ENCODE data around the gene BOLA2B.
"Not testable (repeated sequence)": the region's sequence is repeated elsewhere in the genome, so short reads cannot be mapped to it uniquely, and the experiment has no call there.

BOLA2B gene

DNA sequence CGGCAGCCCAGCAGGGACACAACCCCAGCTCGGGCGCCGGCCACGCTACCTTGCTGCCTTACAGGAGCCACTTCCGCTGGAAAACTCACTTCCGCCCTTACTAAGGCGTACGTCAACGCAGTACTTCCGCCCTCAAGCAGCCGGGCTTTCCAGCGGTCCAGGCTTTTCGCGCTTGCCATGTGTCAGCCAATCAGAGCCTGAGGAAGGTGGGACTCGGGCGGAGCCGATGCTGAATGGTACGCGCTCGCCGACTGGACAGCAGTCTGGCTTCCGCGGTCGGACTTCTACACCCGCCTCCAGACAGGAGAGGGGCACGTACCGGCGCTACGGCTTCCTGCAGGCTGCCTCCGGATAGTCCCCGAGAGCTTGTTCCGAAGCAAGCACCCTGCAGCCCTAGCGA is at the start of gene BOLA2B, which contains the start of gene SLX1A:
Gene BOLA2B (minus strand): TSS at position 52 of the 400 bp plus-strand sequence. CDS start 71 bp downstream, outside the sequence.
Gene SLX1A (plus strand): TSS at position 261 of the 400 bp plus-strand sequence. CDS start 210 bp downstream, outside the sequence.
- H3K4me3 ChIP-seq (ENCODE audit: low read depth, low read length) = peak within 1 kb of the TSS; percentile 42
- DNase-seq (ENCODE audit: low read depth) = not testable (repeated sequence)

- DNase-seq (ENCODE audit: low read depth); H3K4me3 ChIP-seq (ENCODE audit: low read depth, low read length): not testable (repeated sequence)
These were observed 23.6 kb upstream of the BOLA2B start for GRCh38 chr16:30217082-30217481.

DNA sequence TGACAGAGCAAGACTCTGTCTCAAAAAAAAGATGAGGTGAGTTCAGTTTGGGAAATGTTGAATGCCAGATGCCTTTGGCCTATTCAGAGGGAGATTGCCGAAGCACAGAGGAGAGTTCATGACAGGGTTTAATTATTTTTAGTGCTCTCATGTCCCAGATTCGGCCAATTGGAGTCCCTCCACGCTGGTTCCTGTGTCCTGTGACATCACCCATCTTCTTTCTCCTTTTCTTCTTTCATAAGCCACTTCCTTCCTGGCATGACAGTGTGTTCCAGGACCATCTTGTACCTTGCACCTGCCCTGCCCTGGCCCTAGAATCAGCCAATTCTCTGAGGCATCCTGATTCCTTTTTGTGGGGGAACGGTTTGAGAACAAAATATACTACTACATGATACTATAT is 17.9 kb upstream of the BOLA2B start:
- not testable (repeated sequence) for DNase-seq (ENCODE audit: low read depth); H3K4me3 ChIP-seq (ENCODE audit: low read depth, low read length)

DNA sequence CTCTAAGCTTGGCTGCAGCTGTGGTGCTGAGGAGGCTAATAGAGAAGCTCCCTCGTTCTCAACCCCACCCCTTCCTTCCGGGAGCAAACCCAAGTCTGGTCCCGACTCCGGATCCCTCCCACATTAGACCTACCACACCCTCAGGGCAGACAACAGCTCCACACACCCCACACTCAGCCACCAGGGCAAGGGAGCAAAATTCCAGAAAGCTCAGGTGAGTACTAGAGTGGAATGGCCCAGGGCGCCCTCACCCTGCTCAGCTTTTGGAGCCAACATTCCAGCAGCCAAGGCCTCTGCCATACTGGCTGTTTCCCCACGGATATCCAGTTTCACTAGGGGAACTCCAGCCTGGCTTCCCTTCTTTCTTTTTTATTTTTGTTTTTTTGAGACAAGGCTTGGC is 15.6 kb upstream of the BOLA2B start:
- not testable (repeated sequence) for DNase-seq (ENCODE audit: low read depth); H3K4me3 ChIP-seq (ENCODE audit: low read depth, low read length)

DNA sequence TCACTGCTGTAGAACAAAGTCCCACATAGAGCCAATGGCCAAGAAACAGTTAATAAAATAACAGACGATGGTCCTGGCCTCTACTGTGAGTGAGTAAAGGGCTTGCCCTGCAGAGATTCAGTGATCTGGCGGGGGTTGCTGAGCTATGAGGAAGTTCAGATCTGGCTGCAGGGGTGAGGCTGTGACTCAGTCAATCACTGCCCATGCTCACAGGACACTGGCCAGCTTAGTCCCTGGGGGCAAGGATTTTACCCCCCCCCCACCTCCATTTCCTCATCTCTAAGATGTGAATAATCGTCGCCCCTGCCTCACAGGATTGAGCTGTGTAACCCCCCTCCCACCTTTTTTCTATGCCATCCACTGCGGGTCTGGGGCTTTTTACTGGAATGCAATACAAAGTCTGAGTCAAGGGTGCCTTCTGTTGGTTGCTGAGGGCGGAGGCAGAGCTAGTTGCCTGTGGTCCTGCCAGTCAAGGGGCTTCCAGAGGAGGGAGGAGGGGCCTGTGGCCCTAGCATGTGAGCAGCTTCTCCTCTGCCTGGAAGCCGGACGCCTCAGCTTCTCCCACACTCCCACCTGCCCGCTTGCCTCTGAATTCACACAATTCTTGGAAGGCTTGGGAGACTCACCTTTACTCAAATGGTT is 13.7 kb upstream of the BOLA2B start:
- H3K4me3 ChIP-seq (ENCODE audit: low read depth, low read length); DNase-seq (ENCODE audit: low read depth): not testable (repeated sequence)

GRCh38 chr16:30206252-30206651 is 12.8 kb upstream of the BOLA2B start:
- not testable (repeated sequence) for H3K4me3 ChIP-seq (ENCODE audit: low read depth, low read length); DNase-seq (ENCODE audit: low read depth)

DNA sequence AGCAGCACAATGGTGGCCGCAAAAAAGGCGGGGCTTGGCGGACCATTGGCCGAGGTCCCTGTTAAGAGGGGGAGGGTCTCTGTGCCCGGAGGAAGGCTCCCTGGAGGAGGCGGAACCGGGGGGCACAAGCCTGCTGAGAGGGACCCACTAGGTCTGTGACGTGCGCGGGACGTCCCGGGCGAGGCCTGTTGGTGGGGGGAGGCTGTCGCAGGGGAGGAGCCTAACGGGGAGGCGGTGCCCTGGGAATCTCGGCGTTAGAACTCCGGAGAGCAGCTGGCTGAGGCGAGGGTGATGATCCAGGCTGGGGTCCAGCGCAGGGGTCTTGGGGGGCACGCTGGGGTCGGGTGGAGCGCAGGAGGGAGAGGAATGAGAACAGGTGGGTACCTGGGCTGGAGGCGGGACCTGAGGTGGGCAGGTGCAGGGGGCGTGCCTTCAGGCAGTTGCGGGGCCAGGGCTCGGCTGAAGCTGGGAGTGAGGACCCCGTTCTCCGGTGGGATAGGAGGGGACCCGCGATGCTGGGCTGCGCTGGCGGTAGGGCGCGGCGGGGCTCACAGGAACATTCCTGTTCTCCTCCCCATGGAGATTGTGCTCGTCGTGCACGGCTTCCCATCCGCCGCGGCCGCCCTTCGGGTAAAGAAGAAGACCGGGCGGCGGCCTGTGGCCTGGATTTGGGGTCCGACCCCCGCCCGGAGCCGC is 12.2 kb upstream of the BOLA2B start:
- not testable (repeated sequence) for DNase-seq (ENCODE audit: low read depth); H3K4me3 ChIP-seq (ENCODE audit: low read depth, low read length)

- H3K4me3 ChIP-seq (ENCODE audit: low read depth, low read length) = not testable (repeated sequence)
These were observed 6.3 kb upstream of the BOLA2B start for GRCh38 chr16:30199608-30200343.

GRCh38 chr16:30199049-30199448 is 5.6 kb upstream of the BOLA2B start, which contains the start of gene SULT1A3:
Gene SULT1A3, plus strand, starts transcription at chr16:30199255. Its CDS starts 1,474 bp downstream, at chr16:30200729.
- H3K4me3 ChIP-seq (ENCODE audit: low read depth, low read length); DNase-seq (ENCODE audit: low read depth): not testable (repeated sequence)

More at GRCh38 chr16:30199608-30200343, 6.3 kb upstream of the BOLA2B start:
- DNase-seq (ENCODE audit: low read depth) = not testable (repeated sequence)

DNA sequence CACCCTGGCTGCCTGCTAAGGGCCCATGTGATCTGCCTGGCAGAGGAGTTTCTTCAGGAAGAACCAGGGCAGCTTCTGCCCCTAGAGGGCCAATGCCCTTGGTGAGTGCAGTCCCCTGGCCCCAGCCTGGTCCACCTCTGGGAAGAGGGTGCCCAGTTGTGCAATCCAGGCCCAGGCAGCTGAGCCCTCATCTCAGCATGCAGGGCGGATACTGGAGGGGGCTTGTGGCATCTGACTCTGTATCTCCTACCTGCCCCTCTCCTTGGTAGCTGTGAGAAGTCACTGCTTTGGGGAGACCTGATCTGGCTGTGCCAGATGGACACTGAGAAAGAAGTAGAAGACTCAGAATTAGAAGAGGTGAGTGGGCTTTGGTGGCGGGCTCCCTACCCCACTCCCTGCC is 3.5 kb upstream of the BOLA2B start:
- not testable (repeated sequence) for H3K4me3 ChIP-seq (ENCODE audit: low read depth, low read length); DNase-seq (ENCODE audit: low read depth)

DNA sequence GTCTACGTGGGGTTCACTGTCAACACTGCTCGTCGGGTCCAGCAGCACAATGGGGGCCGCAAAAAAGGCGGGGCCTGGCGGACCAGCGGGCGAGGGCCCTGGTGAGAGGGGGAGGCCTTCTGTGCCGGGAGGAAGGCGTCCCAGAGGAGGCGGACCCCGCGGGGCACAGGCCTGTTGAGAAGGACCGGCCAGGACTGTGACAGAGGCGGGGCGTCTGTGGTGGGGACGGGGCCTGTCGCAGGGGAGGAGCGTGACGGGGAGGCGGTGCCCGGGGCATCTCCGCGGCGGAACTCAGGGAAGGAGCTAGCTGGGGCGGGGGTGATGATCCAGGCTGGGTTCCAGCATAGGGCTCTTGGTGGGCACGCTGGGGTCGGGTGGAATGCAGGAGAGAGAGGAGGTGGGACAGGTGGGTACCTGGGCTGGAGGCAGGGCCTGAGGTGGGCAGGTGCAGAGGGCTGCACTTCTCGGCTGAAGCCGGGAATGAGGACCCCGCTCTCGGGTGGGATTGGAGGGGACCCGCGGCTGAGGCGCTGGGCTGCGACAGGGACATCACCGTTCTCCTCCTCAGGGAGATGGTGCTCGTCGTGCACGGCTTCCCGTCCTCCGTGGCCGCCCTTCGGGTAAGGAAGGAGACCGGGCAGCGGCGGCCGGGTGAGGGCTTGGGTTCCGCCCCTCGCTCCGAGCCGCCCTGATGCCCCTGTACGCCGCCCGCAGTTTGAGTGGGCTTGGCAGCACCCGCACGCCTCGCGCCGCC is 883 bp upstream of the BOLA2B start:
- peak overlapping the region; percentile 42 for H3K4me3 ChIP-seq (ENCODE audit: low read depth, low read length)
- DNase-seq (ENCODE audit: low read depth) = not testable (repeated sequence)

- not testable (repeated sequence) for DNase-seq (ENCODE audit: low read depth); H3K4me3 ChIP-seq (ENCODE audit: low read depth, low read length)
These were observed 368 bp downstream of the BOLA2B start for GRCh38 chr16:30193098-30193497.

GRCh38 chr16:30191158-30191557 is 2.3 kb downstream of the BOLA2B start:
- not testable (repeated sequence) for DNase-seq (ENCODE audit: low read depth); H3K4me3 ChIP-seq (ENCODE audit: low read depth, low read length)

Measured in GM12865 (cell line).